GM23338 (cell line): Measurements from ENCODE around the gene CIT. TPM values are rescaled to one million over a fixed set of nuclear protein-coding genes. Genes with fewer than 3 reads are reported as not detected.

Source experiments
- EZH2phosphoT487 ChIP-seq: fragments of 200-600 bp; sonication (generic); IDR thresholded peaks from one replicate; pipeline ENCODE4 v1.8.1; 2018; ENCODE audit warnings: antibody characterized with exemption; ENCODE audit not compliant: unreplicated experiment
- POLR2AphosphoS5 ChIP-seq: IDR thresholded peaks from 2 replicates; pipeline ENCODE4 v1.6.1; 2016; ENCODE audit warnings: antibody characterized with exemption, low read depth
- ZNF114 ChIP-seq: fragments of 250-450 bp; sonication (Bioruptor Pico); IDR thresholded peaks from 2 replicates; pipeline ENCODE4 v1.5.0; 2020; ENCODE audit warnings: mild to moderate bottlenecking, moderate library complexity
- polyA plus RNA-seq: library from polyadenylated mRNA; unstranded; fragments of >200 nt; fragmentation: Nextera tagmentation; extraction: Ambion mirVana; gene quantifications from 2 replicates; pipeline ENCODE4 v1.2.1, GENCODE V29; 2016
- total RNA-seq: library from RNA; depleted of rRNA; stranded (reverse); fragments of >200 nt; shearing (Covaris generic); gene quantifications from 2 replicates; pipeline ENCODE4 v1.2.3, GENCODE V29; 2014
- TF ChIP-seq, protein P1 (sequence below): fragments of 250-450 bp; sonication (Bioruptor Pico); IDR thresholded peaks from 2 replicates; pipeline ENCODE4 v1.5.0; 2020; ENCODE audit warnings: mild to moderate bottlenecking, moderate library complexity
- TF ChIP-seq, protein P2 (sequence below): IDR thresholded peaks from one replicate; pipeline ENCODE4 v1.6.1; 2018; ENCODE audit warnings: antibody characterized with exemption; ENCODE audit not compliant: unreplicated experiment
- TF ChIP-seq, protein P3 (sequence below), 2 experiments: fragments of 200-600 bp in 1 of 2; sonication (generic) in 1 of 2; conservative IDR thresholded peaks; 2 replicates each; pipeline versions ENCODE4 v1.5.1 to v1.6.1; 2016 to 2017; ENCODE audit warnings: antibody characterized with exemption in 2 of 2, low read depth in 2 of 2, mild to moderate bottlenecking in 2 of 2, moderate library complexity in 1 of 2

Gene CIT
- total and polyA plus RNA-seq, 2 experiments from 2014 or later = 9.7 to 47.8 TPM

GRCh38 chr12:119686355-119686754, 190.8 kb downstream of the CIT start (continued):
- TF ChIP-seq, protein P1, sequence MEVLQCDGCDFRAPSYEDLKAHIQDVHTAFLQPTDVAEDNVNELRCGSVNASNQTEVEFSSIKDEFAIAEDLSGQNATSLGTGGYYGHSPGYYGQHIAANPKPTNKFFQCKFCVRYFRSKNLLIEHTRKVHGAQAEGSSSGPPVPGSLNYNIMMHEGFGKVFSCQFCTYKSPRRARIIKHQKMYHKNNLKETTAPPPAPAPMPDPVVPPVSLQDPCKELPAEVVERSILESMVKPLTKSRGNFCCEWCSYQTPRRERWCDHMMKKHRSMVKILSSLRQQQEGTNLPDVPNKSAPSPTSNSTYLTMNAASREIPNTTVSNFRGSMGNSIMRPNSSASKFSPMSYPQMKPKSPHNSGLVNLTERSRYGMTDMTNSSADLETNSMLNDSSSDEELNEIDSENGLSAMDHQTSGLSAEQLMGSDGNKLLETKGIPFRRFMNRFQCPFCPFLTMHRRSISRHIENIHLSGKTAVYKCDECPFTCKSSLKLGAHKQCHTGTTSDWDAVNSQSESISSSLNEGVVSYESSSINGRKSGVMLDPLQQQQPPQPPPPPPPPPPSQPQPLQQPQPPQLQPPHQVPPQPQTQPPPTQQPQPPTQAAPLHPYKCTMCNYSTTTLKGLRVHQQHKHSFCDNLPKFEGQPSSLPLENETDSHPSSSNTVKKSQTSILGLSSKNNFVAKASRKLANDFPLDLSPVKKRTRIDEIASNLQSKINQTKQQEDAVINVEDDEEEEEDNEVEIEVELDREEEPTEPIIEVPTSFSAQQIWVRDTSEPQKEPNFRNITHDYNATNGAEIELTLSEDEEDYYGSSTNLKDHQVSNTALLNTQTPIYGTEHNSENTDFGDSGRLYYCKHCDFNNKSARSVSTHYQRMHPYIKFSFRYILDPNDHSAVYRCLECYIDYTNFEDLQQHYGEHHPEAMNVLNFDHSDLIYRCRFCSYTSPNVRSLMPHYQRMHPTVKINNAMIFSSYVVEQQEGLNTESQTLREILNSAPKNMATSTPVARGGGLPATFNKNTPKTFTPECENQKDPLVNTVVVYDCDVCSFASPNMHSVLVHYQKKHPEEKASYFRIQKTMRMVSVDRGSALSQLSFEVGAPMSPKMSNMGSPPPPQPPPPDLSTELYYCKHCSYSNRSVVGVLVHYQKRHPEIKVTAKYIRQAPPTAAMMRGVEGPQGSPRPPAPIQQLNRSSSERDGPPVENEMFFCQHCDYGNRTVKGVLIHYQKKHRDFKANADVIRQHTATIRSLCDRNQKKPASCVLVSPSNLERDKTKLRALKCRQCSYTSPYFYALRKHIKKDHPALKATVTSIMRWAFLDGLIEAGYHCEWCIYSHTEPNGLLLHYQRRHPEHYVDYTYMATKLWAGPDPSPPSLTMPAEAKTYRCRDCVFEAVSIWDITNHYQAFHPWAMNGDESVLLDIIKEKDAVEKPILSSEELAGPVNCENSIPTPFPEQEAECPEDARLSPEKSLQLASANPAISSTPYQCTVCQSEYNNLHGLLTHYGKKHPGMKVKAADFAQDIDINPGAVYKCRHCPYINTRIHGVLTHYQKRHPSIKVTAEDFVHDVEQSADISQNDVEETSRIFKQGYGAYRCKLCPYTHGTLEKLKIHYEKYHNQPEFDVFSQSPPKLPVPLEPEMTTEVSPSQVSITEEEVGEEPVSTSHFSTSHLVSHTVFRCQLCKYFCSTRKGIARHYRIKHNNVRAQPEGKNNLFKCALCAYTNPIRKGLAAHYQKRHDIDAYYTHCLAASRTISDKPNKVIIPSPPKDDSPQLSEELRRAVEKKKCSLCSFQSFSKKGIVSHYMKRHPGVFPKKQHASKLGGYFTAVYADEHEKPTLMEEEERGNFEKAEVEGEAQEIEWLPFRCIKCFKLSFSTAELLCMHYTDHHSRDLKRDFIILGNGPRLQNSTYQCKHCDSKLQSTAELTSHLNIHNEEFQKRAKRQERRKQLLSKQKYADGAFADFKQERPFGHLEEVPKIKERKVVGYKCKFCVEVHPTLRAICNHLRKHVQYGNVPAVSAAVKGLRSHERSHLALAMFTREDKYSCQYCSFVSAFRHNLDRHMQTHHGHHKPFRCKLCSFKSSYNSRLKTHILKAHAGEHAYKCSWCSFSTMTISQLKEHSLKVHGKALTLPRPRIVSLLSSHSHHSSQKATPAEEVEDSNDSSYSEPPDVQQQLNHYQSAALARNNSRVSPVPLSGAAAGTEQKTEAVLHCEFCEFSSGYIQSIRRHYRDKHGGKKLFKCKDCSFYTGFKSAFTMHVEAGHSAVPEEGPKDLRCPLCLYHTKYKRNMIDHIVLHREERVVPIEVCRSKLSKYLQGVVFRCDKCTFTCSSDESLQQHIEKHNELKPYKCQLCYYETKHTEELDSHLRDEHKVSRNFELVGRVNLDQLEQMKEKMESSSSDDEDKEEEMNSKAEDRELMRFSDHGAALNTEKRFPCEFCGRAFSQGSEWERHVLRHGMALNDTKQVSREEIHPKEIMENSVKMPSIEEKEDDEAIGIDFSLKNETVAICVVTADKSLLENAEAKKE (CRISPR knock-in tag) = no peak
- no peak for TF ChIP-seq ZNF114
- no peak for TF ChIP-seq POLR2AphosphoS5
- TF ChIP-seq, protein P2, sequence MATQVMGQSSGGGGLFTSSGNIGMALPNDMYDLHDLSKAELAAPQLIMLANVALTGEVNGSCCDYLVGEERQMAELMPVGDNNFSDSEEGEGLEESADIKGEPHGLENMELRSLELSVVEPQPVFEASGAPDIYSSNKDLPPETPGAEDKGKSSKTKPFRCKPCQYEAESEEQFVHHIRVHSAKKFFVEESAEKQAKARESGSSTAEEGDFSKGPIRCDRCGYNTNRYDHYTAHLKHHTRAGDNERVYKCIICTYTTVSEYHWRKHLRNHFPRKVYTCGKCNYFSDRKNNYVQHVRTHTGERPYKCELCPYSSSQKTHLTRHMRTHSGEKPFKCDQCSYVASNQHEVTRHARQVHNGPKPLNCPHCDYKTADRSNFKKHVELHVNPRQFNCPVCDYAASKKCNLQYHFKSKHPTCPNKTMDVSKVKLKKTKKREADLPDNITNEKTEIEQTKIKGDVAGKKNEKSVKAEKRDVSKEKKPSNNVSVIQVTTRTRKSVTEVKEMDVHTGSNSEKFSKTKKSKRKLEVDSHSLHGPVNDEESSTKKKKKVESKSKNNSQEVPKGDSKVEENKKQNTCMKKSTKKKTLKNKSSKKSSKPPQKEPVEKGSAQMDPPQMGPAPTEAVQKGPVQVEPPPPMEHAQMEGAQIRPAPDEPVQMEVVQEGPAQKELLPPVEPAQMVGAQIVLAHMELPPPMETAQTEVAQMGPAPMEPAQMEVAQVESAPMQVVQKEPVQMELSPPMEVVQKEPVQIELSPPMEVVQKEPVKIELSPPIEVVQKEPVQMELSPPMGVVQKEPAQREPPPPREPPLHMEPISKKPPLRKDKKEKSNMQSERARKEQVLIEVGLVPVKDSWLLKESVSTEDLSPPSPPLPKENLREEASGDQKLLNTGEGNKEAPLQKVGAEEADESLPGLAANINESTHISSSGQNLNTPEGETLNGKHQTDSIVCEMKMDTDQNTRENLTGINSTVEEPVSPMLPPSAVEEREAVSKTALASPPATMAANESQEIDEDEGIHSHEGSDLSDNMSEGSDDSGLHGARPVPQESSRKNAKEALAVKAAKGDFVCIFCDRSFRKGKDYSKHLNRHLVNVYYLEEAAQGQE = no peak
- TF ChIP-seq, protein P3, sequence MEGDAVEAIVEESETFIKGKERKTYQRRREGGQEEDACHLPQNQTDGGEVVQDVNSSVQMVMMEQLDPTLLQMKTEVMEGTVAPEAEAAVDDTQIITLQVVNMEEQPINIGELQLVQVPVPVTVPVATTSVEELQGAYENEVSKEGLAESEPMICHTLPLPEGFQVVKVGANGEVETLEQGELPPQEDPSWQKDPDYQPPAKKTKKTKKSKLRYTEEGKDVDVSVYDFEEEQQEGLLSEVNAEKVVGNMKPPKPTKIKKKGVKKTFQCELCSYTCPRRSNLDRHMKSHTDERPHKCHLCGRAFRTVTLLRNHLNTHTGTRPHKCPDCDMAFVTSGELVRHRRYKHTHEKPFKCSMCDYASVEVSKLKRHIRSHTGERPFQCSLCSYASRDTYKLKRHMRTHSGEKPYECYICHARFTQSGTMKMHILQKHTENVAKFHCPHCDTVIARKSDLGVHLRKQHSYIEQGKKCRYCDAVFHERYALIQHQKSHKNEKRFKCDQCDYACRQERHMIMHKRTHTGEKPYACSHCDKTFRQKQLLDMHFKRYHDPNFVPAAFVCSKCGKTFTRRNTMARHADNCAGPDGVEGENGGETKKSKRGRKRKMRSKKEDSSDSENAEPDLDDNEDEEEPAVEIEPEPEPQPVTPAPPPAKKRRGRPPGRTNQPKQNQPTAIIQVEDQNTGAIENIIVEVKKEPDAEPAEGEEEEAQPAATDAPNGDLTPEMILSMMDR (conservative IDR thresholded peaks at IDR 0.05; ENCODE audit: low read depth in 2 of 2) = no peak
- TF ChIP-seq EZH2phosphoT487 = no peak
